ENCODE results near the gene PRMT1.
"Not testable (repeated sequence)": the region's sequence is repeated elsewhere in the genome, so short reads cannot be mapped to it uniquely, and the experiment has no call there.

The PRMT1 gene

DNA sequence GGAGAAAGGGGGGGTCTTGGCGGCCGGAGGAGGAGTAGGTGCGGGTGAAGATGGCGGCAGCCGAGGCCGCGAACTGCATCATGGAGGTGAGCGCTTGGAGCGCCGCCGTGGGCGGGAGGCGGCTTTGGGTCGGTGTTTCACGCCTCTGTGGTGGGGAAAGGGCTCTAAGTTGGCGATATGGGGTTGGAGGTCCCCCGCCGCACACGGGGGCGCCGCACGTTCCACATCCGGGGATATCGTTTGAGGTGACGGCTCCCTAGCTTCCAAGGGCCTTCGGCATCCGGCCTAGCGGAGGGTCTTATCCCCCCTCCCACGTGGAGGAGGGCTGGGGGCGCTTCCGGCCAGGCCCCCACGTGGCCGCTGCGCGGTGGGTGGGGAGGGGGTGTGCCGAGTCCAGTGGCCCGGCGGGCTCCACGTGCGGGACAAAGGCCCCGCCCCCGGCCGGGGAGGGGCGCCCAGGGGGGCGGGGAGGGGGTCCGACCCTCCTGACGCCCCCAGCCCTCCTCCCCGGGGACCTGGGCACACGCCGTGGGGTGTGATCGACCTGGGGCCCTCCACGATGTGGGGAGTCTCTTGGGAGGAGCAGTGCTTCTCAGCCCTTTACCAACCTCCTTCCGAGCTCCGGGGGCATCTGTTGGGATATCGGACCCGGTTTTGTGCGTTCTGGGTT, at the start of gene PRMT1:
Gene PRMT1, plus strand, starts transcription at position 41 of the 670 bp plus-strand sequence. Its CDS starts 10 bp downstream, at position 51.
- no peak for TF ChIP-seq Cebpa-rat (IDR thresholded peaks at IDR 0.05)
- H4K20me1 ChIP-seq = peaks cover 16 to 49% (median 47%) of the 10 kb centered on the region in 11 experiments; a peak in 21 of 22 replicates
- no peaks in the 10 kb centered on the region for H3K27me3 ChIP-seq
- peak within 1 kb of the TSS; percentile 93 to 100 (median 99) for H3K27ac ChIP-seq
- H3K4me3 ChIP-seq = peak within 1 kb of the TSS; percentile 77 to 100 (median 96)
- H3K4me1 ChIP-seq = peaks cover 42 to 67% (median 58%) of the 10 kb centered on the region in 10 experiments
- H3K36me3 ChIP-seq = peaks cover 15 to 42% (median 24%) of the 10 kb centered on the region in 11 experiments
- H3K4me2 ChIP-seq = peak within 1 kb of the TSS; percentile 87 to 98 (median 95)
- H3K9ac ChIP-seq = peak within 1 kb of the TSS; percentile 94 to 100 (median 100)
- no peaks in the 10 kb centered on the region for H3K9me3 ChIP-seq (replicated peaks in 1 of 11)

DNA sequence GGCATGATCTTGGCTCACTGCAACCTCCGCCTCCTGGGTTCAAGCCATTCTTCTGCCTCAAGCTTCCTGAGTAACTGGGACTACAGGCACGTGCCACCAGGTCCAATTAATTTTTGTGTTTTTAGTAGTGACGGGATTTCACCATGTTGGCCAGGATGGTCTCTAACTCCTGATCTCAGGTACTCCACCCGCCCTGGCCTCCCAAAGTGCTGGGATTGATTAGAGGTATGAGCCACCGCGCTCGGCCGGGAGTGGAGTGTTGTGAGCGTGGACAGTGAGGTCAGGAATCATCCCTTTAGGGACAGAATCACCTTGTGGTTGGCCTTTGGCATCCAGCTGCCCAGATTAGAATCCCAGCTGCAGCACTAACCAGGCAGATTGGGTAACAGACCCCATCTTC, 47.4 kb upstream of the PRMT1 start:
- Histone ChIP-seq H3K9me3 (replicated peaks in 1 of 11) (no peaks in the 10 kb centered on the region), H3K4me1 (peaks cover 0 to 2% (median under 1%) of the 10 kb centered on the region in 10 experiments; a peak in 4 of 20 replicates), H3K27ac (no peak overlapping the region), H3K27me3 (no peaks in the 10 kb centered on the region), H3K9ac (no peak overlapping the region), H3K4me2 (no peak overlapping the region), H3K4me3 (no peak overlapping the region), H4K20me1 (peaks cover 0 to 28% (median 2%) of the 10 kb centered on the region in 11 experiments; a peak in 4 of 22 replicates), H3K36me3 (peaks cover 43 to 55% (median 48%) of the 10 kb centered on the region in 11 experiments)
- TF ChIP-seq Cebpa-rat (IDR thresholded peaks at IDR 0.05) = no peak

DNA sequence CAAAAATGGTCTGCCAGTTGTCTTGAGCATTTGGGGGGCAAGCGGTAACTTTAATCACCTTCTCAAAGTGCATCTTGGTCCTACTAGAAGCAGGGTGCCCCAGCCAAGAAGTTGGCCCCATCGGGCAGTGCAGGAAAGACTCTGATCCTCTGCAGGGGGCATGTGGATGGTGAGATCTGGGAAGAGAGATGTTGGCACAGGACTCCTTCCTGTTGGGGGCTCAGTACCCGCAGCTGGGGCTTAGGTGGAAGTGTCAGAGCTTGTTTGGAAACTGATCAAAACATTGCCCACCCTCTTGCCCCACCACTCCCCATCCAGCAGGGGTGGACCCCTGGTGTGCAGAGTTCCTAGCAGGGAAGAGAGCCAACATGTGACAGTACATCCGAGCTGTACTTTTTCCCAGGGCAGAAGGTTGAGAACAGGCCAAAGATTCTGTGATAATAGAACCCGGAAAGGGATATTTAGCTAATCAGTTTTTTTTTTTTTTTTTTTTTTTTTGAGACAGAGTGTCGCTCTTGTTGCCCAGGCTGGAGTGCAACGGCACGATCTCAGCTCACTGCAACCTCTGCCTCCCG, 46.0 kb upstream of the PRMT1 start:
- Histone ChIP-seq H3K9me3 (replicated peaks in 1 of 11) (no peaks in the 10 kb centered on the region), H3K4me3 (no peak overlapping the region), H3K9ac (no peak overlapping the region; a peak in 1 of 22 replicates), H4K20me1 (peaks cover 0 to 20% (median 0%) of the 10 kb centered on the region in 11 experiments; a peak in 1 of 22 replicates), H3K4me2 (no peak overlapping the region), H3K36me3 (peaks cover 38 to 58% (median 42%) of the 10 kb centered on the region in 11 experiments), H3K4me1 (peaks cover 3 to 16% (median 15%) of the 10 kb centered on the region in 10 experiments), H3K27me3 (no peaks in the 10 kb centered on the region), H3K27ac (no peak overlapping the region)
- no peak for TF ChIP-seq Cebpa-rat (IDR thresholded peaks at IDR 0.05)

DNA sequence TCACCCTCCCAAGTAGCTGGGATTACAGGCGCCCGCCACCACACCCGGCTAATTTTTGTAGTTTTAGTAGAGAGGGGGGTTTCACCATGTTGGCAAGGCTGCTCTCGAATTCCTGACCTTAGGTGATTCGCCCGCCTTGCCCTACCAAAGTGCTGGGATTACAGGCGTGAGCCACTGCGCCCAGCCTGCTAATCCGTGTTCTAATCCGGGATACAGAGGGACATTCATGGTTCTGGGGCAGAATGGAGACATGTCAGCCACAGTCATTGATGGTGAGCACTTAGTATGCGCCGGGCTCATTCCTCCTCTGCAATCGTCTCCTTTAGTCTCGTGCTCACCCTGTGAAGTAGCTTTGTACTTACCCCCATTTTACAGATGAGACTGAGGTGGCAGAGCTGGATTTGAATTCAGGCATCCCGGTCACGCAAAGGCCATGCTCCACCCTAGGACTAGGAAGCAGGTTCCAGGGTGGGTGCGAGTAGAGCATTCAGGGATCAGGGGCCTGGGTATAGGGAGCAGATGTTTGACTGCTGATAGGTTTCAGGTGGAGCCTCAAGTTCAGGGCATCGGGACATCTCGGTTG, 45.4 kb upstream of the PRMT1 start:
- H4K20me1 ChIP-seq = peaks cover 0 to 14% (median 0%) of the 10 kb centered on the region in 11 experiments; a peak in 1 of 22 replicates
- H3K27me3 ChIP-seq = no peaks in the 10 kb centered on the region
- no peak overlapping the region for H3K9ac ChIP-seq
- no peak overlapping the region for H3K4me2 ChIP-seq
- H3K9me3 ChIP-seq (replicated peaks in 1 of 11) = no peaks in the 10 kb centered on the region
- no peak for TF ChIP-seq Cebpa-rat (IDR thresholded peaks at IDR 0.05)
- H3K4me3 ChIP-seq = no peak overlapping the region
- H3K36me3 ChIP-seq = peaks cover 33 to 59% (median 37%) of the 10 kb centered on the region in 11 experiments
- H3K4me1 ChIP-seq = peaks cover 9 to 22% (median 21%) of the 10 kb centered on the region in 10 experiments
- H3K27ac ChIP-seq = no peak overlapping the region

DNA sequence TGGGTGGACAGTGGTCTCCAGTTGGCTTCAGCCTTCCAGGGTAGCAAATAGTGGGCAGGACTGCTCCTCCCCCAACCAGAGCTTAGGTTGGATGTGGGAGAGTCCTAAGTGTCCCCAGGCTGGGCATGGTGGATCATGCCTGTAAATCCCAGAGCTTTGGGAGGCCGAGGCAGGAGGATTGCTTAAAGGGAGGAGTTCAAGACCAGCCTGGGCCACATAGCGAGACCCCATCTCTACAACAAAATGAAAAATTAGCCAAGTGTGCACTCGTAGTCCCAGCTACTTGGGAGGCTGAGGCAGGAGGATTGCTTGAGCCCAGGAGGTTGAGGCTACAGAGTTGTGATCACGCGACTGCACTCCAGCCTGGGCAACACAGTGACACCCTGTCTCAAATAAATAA, 44.5 kb upstream of the PRMT1 start:
- Histone ChIP-seq H3K27ac (no peak overlapping the region), H3K27me3 (no peaks in the 10 kb centered on the region), H3K9me3 (replicated peaks in 1 of 11) (no peaks in the 10 kb centered on the region), H3K4me2 (no peak overlapping the region), H3K36me3 (peaks cover 24 to 51% (median 28%) of the 10 kb centered on the region in 11 experiments), H4K20me1 (peaks cover 0 to 12% (median 0%) of the 10 kb centered on the region in 11 experiments; a peak in 1 of 22 replicates), H3K4me1 (peaks cover 16 to 30% (median 29%) of the 10 kb centered on the region in 10 experiments), H3K4me3 (no peak overlapping the region), H3K9ac (no peak overlapping the region)
- TF ChIP-seq Cebpa-rat (IDR thresholded peaks at IDR 0.05) = no peak

DNA sequence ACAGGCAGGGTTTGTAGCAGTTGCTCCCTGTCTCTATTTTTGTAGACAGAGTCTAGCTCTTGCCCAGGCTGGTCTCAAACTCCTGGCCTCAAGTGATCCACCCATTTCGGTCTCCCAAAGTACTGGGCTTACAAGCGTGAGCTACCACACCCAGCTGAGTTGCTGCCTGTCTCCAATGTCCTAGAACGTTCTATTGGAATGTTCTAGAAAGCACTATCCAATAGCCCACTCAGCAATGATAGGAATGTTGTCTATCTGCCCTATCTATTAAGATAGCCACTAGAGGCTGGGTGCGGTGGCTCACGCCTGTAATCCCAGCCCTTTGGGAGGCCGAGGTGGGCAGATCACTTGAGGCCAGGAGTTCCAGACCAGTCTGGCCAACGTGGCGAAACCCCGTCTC, 43.8 kb upstream of the PRMT1 start:
- not testable (repeated sequence) for H3K9ac ChIP-seq

DNA sequence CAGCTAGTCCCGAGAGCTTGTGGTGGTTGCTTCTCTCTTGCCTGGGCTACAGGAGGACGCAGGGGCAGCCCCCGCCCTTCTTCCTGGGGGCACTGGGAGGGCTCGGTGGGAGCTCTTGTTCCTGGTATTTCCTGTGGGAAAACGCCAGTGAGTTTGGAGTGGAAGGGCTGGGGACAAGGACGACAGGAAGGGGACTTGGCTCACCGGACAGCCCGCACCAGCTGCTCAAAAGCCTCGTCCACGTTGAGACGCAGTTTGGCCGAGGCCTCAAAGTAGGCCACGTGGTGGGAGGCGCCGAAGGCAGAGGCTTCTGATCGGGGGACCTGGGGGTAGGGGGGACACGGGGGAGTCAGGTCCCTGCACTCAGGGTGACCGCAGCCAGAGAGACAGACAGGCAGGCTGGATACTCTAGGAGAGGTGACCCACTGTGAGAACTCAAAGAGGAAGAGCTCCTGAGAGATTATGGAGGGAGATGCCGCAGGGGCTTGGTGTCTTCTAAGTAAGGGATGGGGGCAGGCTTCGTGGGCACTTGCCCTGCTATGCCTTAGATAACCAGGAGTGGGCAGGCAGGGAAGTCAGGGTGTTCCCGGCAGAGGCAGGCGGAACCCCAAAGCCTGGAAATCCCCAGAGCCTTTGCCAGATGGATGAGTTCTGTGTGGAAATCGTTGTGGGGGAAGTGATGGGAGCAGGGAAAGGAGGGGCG, 41.4 kb upstream of the PRMT1 start:
- H3K4me3 ChIP-seq = no peak overlapping the region
- peaks cover 0 to 12% (median 0%) of the 10 kb centered on the region in 11 experiments; a peak in 1 of 22 replicates for H4K20me1 ChIP-seq
- H3K4me1 ChIP-seq = peaks cover 29 to 53% (median 51%) of the 10 kb centered on the region in 10 experiments
- no peaks in the 10 kb centered on the region for H3K9me3 ChIP-seq (replicated peaks in 1 of 11)
- no peak for TF ChIP-seq Cebpa-rat (IDR thresholded peaks at IDR 0.05)
- H3K27ac ChIP-seq = peak overlapping the region in 7 of 11 experiments; percentile 4 to 44 (median 26); a peak in 8 of 22 replicates
- H3K27me3 ChIP-seq = no peaks in the 10 kb centered on the region
- peaks cover 0 to 26% (median 0%) of the 10 kb centered on the region in 11 experiments; a peak in 7 of 22 replicates for H3K36me3 ChIP-seq
- peak overlapping the region in 7 of 11 experiments; percentile 1 to 32 (median 26); a peak in 6 of 22 replicates for H3K9ac ChIP-seq
- H3K4me2 ChIP-seq = peak overlapping the region in 10 of 11 experiments; percentile 13 to 99 (median 33); a peak in 13 of 22 replicates

More for the DNA sequence above, 43.8 kb upstream of the PRMT1 start:
- not testable (repeated sequence) for H3K9me3 ChIP-seq (replicated peaks in 1 of 11); H3K4me2 ChIP-seq; H3K4me3 ChIP-seq; H3K27me3 ChIP-seq; H3K27ac ChIP-seq
- peaks cover 18 to 37% (median 35%) of the 10 kb centered on the region in 10 experiments for H3K4me1 ChIP-seq
- peaks cover 0 to 12% (median 0%) of the 10 kb centered on the region in 11 experiments; a peak in 1 of 22 replicates for H4K20me1 ChIP-seq
- H3K36me3 ChIP-seq = peaks cover 19 to 45% (median 21%) of the 10 kb centered on the region in 11 experiments; a peak in 21 of 22 replicates

DNA sequence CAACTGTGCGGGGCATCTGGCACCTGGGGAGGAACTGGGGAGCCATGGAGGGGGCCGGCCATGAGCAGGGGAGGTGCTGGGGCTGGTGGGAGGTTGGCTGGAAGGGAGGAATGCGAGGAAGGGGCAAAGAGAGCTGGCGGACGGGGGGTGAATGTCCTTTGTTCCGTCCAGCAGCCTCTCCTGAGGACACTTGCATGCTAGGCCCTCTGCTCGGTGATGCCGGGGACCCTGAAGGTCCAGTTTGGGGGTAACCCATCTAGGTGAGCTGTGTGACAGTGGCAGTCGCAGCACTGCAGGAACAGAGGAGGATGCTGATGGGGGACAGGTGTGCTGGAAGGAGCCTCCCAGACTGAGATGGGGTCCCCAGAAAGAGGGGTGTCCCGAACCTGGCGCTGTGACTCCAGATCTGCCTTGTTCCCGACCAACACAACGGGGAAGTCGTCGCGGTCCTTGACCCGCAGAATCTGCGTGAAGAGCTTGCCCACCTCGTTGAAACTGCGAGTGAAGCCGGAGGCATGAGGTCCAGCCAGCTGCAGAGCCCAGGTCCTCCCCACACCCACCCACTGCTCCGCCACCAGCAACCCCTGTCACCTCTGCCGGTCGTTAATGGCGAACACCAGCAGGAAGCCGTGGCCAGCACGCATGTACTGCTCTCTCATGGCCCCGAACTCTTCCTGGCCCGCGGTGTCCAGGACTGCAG, 40.7 kb upstream of the PRMT1 start:
- Histone ChIP-seq H3K9me3 (replicated peaks in 1 of 11) (no peaks in the 10 kb centered on the region), H3K4me1 (peaks cover 29 to 59% (median 58%) of the 10 kb centered on the region in 10 experiments), H3K4me3 (no peak overlapping the region), H3K27me3 (no peaks in the 10 kb centered on the region), H3K4me2 (peak overlapping the region in 6 of 11 experiments; percentile 1 to 99 (median 36); a peak in 8 of 22 replicates), H3K27ac (peak overlapping the region in 2 of 11 experiments; percentile 4 to 40; a peak in 2 of 22 replicates), H4K20me1 (peaks cover 0 to 5% (median 0%) of the 10 kb centered on the region in 11 experiments; a peak in 1 of 22 replicates), H3K9ac (peak overlapping the region in 4 of 11 experiments; percentile 15 to 26 (median 22); a peak in 2 of 22 replicates), H3K36me3 (peaks cover 0 to 26% (median 0%) of the 10 kb centered on the region in 11 experiments; a peak in 4 of 22 replicates)
- no peak for TF ChIP-seq Cebpa-rat (IDR thresholded peaks at IDR 0.05)
